BJ (cell line): ENCODE measurements around the gene GPBP1. TPM values are rescaled to one million over a fixed set of nuclear protein-coding genes. Genes with fewer than 3 reads are reported as not detected.

Experiments
- CTCF ChIA-PET: fragments of 350-600 bp; formaldehyde crosslinking; extraction: SDS; loops from one replicate; lab custom pipeline; 2021; ENCODE audit warnings: antibody characterized with exemption, inconsistent platforms; lab: Yijun Ruan, JAX
- POLR2A ChIA-PET: fragments of 300-600 bp; sonication (Branson Sonifier 250); formaldehyde crosslinking; extraction: SDS; loops from one replicate; lab custom pipeline; 2021; ENCODE audit warnings: antibody characterized with exemption; lab: Charles Lee
- DNase-seq: peaks from one replicate; pipeline ENCODE4 v3.0.0-alpha.2; 2011; ENCODE audit warnings: low read depth
- H3K27me3 ChIP-seq: 2 replicates; pipeline ENCODE4 v1.6.0; 2011; ENCODE audit warnings: low read length; ENCODE audit not compliant: control insufficient read depth, insufficient read depth
- H3K36me3 ChIP-seq: 2 replicates; pipeline ENCODE4 v1.5.1; 2011; ENCODE audit warnings: low read length; ENCODE audit not compliant: control insufficient read depth, insufficient read depth
- H3K4me3 ChIP-seq: 2 replicates; pipeline ENCODE4 v1.5.1; 2011; ENCODE audit warnings: low read depth, mild to moderate bottlenecking, control low read depth, low read length
- polyA plus RNA-seq: library from polyadenylated mRNA; depleted of rRNA; stranded (reverse); fragments of >200 nt; gene quantifications from 2 replicates; pipeline ENCODE4 v1.2.3, GENCODE V29; 2011
- TF ChIP-seq, protein P1 (sequence below): IDR thresholded peaks from 2 replicates; pipeline ENCODE4 v1.5.1; 2011; ENCODE audit warnings: low read depth, mild to moderate bottlenecking, control low read depth, inconsistent platforms, low read length, moderate library complexity; ENCODE audit not compliant: insufficient read depth

Gene GPBP1
- polyA plus RNA-seq, 1 experiment: 13.1 TPM

DNA sequence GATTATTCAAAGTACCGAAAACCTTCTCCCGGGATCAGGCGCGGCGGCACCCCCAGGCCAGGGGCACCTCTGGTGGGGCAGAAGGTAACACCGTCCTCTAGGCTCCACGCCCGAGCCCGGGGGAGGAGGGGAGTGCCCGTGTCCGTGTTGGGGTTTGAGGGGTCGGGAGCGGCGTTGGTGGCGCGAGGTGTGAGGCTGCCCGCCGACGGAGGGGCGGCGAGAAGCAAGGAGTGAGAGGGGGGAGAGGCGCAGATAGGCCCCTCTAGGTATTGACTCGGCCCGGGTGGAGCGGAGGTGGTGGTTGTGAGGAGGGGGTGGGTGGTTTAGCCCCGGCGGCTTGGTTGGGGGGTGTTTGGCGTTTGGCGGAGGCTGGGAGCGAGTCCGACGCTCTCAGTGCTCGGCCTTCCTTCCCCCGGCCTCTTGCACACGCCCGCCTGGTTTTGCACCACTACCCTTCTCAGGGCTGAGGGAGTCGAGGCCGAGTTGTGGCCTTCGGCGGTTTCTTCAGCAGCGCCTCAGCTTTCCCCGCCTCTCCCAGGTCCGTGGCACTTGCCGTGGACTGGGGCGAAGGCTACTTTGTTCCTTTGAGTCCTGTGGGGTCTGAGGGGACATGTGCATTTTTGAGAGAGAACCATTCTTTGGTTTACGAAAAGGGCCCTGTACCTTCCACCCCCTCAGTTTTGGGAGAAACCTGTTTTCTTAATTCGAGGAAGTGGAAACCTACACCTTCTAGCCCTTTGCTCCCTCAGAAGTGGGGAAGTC is 450 bp downstream of the GPBP1 start:
- H3K36me3 ChIP-seq: no peaks in the 10 kb centered on the region
- DNase-seq: no peak
- CTCF ChIA-PET: interaction anchor here (1.0 to 1.1 kb wide), 2 partner anchors 36 to 258 kb away, joined by 3 to 4 read pairs; no protein-coding TSS in a partner anchor
- peak overlapping the region; percentile 98 for H3K4me3 ChIP-seq
- TF ChIP-seq, protein P1, sequence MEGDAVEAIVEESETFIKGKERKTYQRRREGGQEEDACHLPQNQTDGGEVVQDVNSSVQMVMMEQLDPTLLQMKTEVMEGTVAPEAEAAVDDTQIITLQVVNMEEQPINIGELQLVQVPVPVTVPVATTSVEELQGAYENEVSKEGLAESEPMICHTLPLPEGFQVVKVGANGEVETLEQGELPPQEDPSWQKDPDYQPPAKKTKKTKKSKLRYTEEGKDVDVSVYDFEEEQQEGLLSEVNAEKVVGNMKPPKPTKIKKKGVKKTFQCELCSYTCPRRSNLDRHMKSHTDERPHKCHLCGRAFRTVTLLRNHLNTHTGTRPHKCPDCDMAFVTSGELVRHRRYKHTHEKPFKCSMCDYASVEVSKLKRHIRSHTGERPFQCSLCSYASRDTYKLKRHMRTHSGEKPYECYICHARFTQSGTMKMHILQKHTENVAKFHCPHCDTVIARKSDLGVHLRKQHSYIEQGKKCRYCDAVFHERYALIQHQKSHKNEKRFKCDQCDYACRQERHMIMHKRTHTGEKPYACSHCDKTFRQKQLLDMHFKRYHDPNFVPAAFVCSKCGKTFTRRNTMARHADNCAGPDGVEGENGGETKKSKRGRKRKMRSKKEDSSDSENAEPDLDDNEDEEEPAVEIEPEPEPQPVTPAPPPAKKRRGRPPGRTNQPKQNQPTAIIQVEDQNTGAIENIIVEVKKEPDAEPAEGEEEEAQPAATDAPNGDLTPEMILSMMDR: no peak
- no peaks in the 10 kb centered on the region for H3K27me3 ChIP-seq
- POLR2A ChIA-PET: interaction anchor here (0.6 kb wide), 3 partner anchors 45 to 813 kb away, joined by 5 to 12 read pairs (median 7); no protein-coding TSS in a partner anchor

- Histone ChIP-seq H3K27me3 (no peaks in the 10 kb centered on the region), H3K4me3 (peak overlapping the region; percentile 98), H3K36me3 (no peaks in the 10 kb centered on the region)
- TF ChIP-seq, protein P1: no peak
- POLR2A ChIA-PET: interaction anchor here (0.7 kb wide), 1 partner anchor 15 kb away, joined by 4 read pairs; no protein-coding TSS in a partner anchor
- no peak for DNase-seq
- CTCF ChIA-PET: interaction anchor here (0.7 to 1.5 kb wide), 3 partner anchors 9 to 1201 kb away, joined by 3 read pairs; no protein-coding TSS in a partner anchor
Observed at GRCh38 chr5:57174890-57175510, 1.1 kb downstream of the GPBP1 start.

GRCh38 chr5:57175551-57176309 is 1.9 kb downstream of the GPBP1 start:
- no peaks in the 10 kb centered on the region for H3K36me3 ChIP-seq
- no peaks in the 10 kb centered on the region for H3K27me3 ChIP-seq
- CTCF ChIA-PET: interaction anchor here (0.7 to 1.5 kb wide), 3 partner anchors 8 to 1201 kb away, joined by 3 read pairs; no protein-coding TSS in a partner anchor
- H3K4me3 ChIP-seq: peak overlapping the region; percentile 98
- POLR2A ChIA-PET: interaction anchor here (0.7 kb wide), 1 partner anchor 14 kb away, joined by 4 read pairs; no protein-coding TSS in a partner anchor
- DNase-seq: no peak
- TF ChIP-seq, protein P1: no peak

DNA sequence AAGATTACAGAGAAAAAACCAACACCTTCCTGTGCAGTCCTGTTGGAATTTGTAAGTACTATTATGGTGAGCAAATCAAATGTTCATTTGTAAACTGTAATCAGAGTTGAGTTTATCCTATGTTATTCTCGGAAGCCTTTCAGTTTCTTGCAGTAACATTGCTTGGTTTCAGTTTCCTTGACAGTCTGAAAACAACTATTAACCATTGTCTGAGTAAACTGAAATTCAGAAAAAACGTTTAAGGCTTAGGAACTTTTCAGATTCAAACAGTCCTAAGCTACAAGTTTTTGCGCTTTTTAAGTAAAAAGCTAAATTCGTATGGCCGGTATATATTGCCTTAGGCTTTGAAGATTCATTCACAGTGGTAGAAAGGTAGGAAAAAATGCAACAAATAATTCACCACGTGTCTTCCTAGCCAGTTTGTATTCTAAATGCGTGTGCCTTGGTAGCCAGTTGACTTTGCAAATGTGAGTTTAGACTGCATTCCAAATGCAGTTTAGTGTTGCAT is 2.5 kb downstream of the GPBP1 start:
- H3K4me3 ChIP-seq: peak overlapping the region; percentile 98
- DNase-seq: peak; percentile 26
- H3K36me3 ChIP-seq: no peaks in the 10 kb centered on the region
- H3K27me3 ChIP-seq: no peaks in the 10 kb centered on the region
- ChIA-PET POLR2A (no interaction called here), CTCF (interaction anchor here (1.5 kb wide), 1 partner anchor 55 kb away, joined by 3 read pairs; no protein-coding TSS in a partner anchor)
- TF ChIP-seq, protein P1: no peak
